IMR-90 (cell line): ENCODE data around the gene DMAC2. TPM values are rescaled to one million over a fixed set of nuclear protein-coding genes. Genes with fewer than 3 reads are reported as not detected.

Source experiments
- ATAC-seq: fragments of 200-7000 bp; cut with Tn5 transposase; 2 replicates; pipeline ENCODE4 v1.9.1; 2020; ENCODE audit warnings: low read depth, mild to moderate bottlenecking, moderate library complexity
- BruUV-seq: library from RNA; stranded (reverse); fragments of 400-500 nt; replicated peaks from 2 replicates; lab custom pipeline; 2021; lab: Mats Ljungman, UMichigan
- CTCF ChIA-PET: fragments of 300-600 bp; formaldehyde crosslinking; extraction: SDS; loops from one replicate; lab custom pipeline; 2021; ENCODE audit warnings: antibody characterized with exemption; lab: Yijun Ruan, JAX
- POLR2A ChIA-PET: fragments of 300-600 bp; sonication (Branson Sonifier 250); formaldehyde crosslinking; loops from one replicate; lab custom pipeline; 2022; ENCODE audit warnings: antibody characterized with exemption; ENCODE audit not compliant: unreplicated experiment; lab: Charles Lee
- DNase-seq: peaks from one replicate; pipeline ENCODE4 v3.0.0; 2013
- H2AFZ ChIP-seq: replicated peaks from 2 replicates; pipeline ENCODE3; 2013; ENCODE audit warnings: low read length, mild to moderate bottlenecking; ENCODE audit not compliant: poor library complexity
- H2AK5ac ChIP-seq: 2 replicates; pipeline ENCODE4 v1.6.1; 2013; ENCODE audit warnings: low read depth, low read length, inconsistent platforms
- H2AK9ac ChIP-seq: replicated peaks from 2 replicates; pipeline ENCODE3; 2013; ENCODE audit warnings: mild to moderate bottlenecking, low read depth, low read length, moderate library complexity; ENCODE audit not compliant: poor library complexity
- H2BK120ac ChIP-seq: 2 replicates; pipeline ENCODE4 v1.6.1; 2013; ENCODE audit warnings: low read depth, low read length, inconsistent platforms
- H2BK15ac ChIP-seq: 3 replicates; pipeline ENCODE4 v1.6.1; 2013; ENCODE audit warnings: low read depth, low read length, inconsistent platforms
- H2BK20ac ChIP-seq: 2 replicates; pipeline ENCODE4 v1.6.1; 2013; ENCODE audit warnings: low read depth, mild to moderate bottlenecking, inconsistent platforms, low read length, moderate library complexity
- H2BK5ac ChIP-seq: 2 replicates; pipeline ENCODE4 v1.6.1; 2013; ENCODE audit warnings: mild to moderate bottlenecking, low read depth, low read length, inconsistent platforms; ENCODE audit not compliant: poor library complexity, severe bottlenecking
- H3K14ac ChIP-seq: replicated peaks from 2 replicates; pipeline ENCODE4 v1.6.1; 2013; ENCODE audit warnings: low read depth, low read length, inconsistent platforms
- H3K18ac ChIP-seq: 2 replicates; pipeline ENCODE4 v1.6.1; 2013; ENCODE audit warnings: low read depth, low read length, control low read depth
- H3K23ac ChIP-seq: 2 replicates; pipeline ENCODE4 v1.6.1; 2013; ENCODE audit warnings: low read depth, low read length, inconsistent platforms
- H3K27ac ChIP-seq: 2 replicates; pipeline ENCODE4 v1.5.1; 2013; ENCODE audit warnings: mild to moderate bottlenecking, control low read depth, low read length; ENCODE audit not compliant: insufficient read depth
- H3K27me3 ChIP-seq: 2 replicates; pipeline ENCODE4 v1.6.1; 2013; ENCODE audit warnings: low read length; ENCODE audit not compliant: control insufficient read depth, insufficient read depth
- H3K36me3 ChIP-seq: 2 replicates; pipeline ENCODE4 v1.6.1; 2013; ENCODE audit warnings: low read length, mixed read lengths; ENCODE audit not compliant: control insufficient read depth, insufficient read depth
- H3K4ac ChIP-seq: 2 replicates; pipeline ENCODE4 v1.6.1; 2013; ENCODE audit warnings: low read depth, low read length, inconsistent platforms
- H3K4me1 ChIP-seq: 2 replicates; pipeline ENCODE4 v1.6.1; 2013; ENCODE audit warnings: low read length, mixed read lengths; ENCODE audit not compliant: control insufficient read depth, insufficient read depth
- H3K4me2 ChIP-seq: 2 replicates; pipeline ENCODE4 v1.6.1; 2013; ENCODE audit warnings: low read depth, mild to moderate bottlenecking, control low read depth, low read length, moderate library complexity
- H3K4me3 ChIP-seq: 2 replicates; pipeline ENCODE4 v1.5.1; 2013; ENCODE audit warnings: low read depth, mild to moderate bottlenecking, control low read depth, low read length, moderate library complexity; ENCODE audit not compliant: insufficient read depth
- H3K56ac ChIP-seq: 2 replicates; pipeline ENCODE4 v1.6.1; 2013; ENCODE audit warnings: low read length, inconsistent platforms; ENCODE audit not compliant: insufficient read depth; ENCODE audit errors: extremely low read depth
- H3K79me1 ChIP-seq, 2 experiments: 2 replicates each; pipeline ENCODE4 v1.6.1; 2013; ENCODE audit warnings: low read length in 2 of 2, inconsistent platforms in 1 of 2, low read depth in 1 of 2
- H3K9ac ChIP-seq: 2 replicates; pipeline ENCODE4 v1.6.1; 2013; ENCODE audit warnings: low read depth, low read length, control low read depth
- H3K9me1 ChIP-seq: 2 replicates; pipeline ENCODE4 v1.6.1; 2013; ENCODE audit warnings: low read length, inconsistent platforms; ENCODE audit not compliant: insufficient read depth
- H3K9me3 ChIP-seq: 2 replicates; pipeline ENCODE4 v1.6.1; 2013; ENCODE audit warnings: low read length; ENCODE audit not compliant: control insufficient read depth, insufficient read depth
- H4K20me1 ChIP-seq: 2 replicates; pipeline ENCODE4 v1.6.1; 2013; ENCODE audit warnings: low read length, inconsistent platforms; ENCODE audit not compliant: insufficient read depth
- H4K5ac ChIP-seq: 2 replicates; pipeline ENCODE4 v1.6.1; 2013; ENCODE audit warnings: mild to moderate bottlenecking, low read depth, low read length, control low read depth
- H4K8ac ChIP-seq, 2 experiments: 2 replicates each; pipeline ENCODE4 v1.6.1; 2013; ENCODE audit warnings: low read depth in 2 of 2, low read length in 2 of 2, control low read depth in 1 of 2, inconsistent platforms in 1 of 2
- H4K91ac ChIP-seq: 2 replicates; pipeline ENCODE4 v1.6.1; 2013; ENCODE audit warnings: low read depth, low read length, inconsistent platforms; ENCODE audit not compliant: insufficient read depth
- CHD1 ChIP-seq: IDR thresholded peaks from 2 replicates; pipeline ENCODE4 v1.6.1; 2012; ENCODE audit warnings: low read depth, low read length, improper control_type of control experiment
- CTCF ChIP-seq: conservative IDR thresholded peaks from 2 replicates; pipeline ENCODE4 v1.5.1; 2012; ENCODE audit warnings: mild to moderate bottlenecking, low read depth, low read length, improper control_type of control experiment
- FOS ChIP-seq: fragments of 150-350 bp; IDR thresholded peaks from 2 replicates; pipeline ENCODE4 v1.6.1; 2016; ENCODE audit warnings: low read depth, low read length
- MAZ ChIP-seq: IDR thresholded peaks from 2 replicates; pipeline ENCODE4 v1.6.1; 2012; ENCODE audit warnings: low read depth, mild to moderate bottlenecking, low read length, improper control_type of control experiment, moderate library complexity, borderline replicate concordance
- MXI1 ChIP-seq: IDR thresholded peaks from 2 replicates; pipeline ENCODE4 v1.6.1; 2012; ENCODE audit warnings: low read depth, mild to moderate bottlenecking, low read length, moderate library complexity, borderline replicate concordance
- POLR2A ChIP-seq: IDR thresholded peaks from 2 replicates; pipeline ENCODE4 v1.6.1; 2012; ENCODE audit warnings: mild to moderate bottlenecking, low read depth, low read length
- RCOR1 ChIP-seq: IDR thresholded peaks from 2 replicates; pipeline ENCODE4 v1.6.1; 2012; ENCODE audit warnings: mild to moderate bottlenecking, low read length, improper control_type of control experiment; ENCODE audit not compliant: insufficient replicate concordance
- RFX5 ChIP-seq: IDR thresholded peaks from 2 replicates; pipeline ENCODE4 v1.8.0; 2012; ENCODE audit warnings: low read depth, mild to moderate bottlenecking, low read length, moderate library complexity
- USF2 ChIP-seq: fragments of 150-350 bp; IDR thresholded peaks from 2 replicates; pipeline ENCODE4 v1.6.1; 2017; ENCODE audit warnings: mild to moderate bottlenecking, antibody characterized with exemption, low read length, low read depth
- WGBS, 2 experiments: methylation state at CpG; one replicate each; pipeline versions ENCODE4 v1.1.5 to v1.1.7; 2013; ENCODE audit warnings: missing lambda C conversion rate in 2 of 2; ENCODE audit not compliant: insufficient read length in 1 of 2; ENCODE audit errors: extremely low coverage in 2 of 2; 5-methylcytosine and 5-hydroxymethylcytosine counted together
- dilution Hi-C: fragments of 300-500 bp; cut with HindIII; formaldehyde crosslinking; loops from one replicate; pipeline ENCODE4 v1.14.3; 2018; ENCODE audit warnings: low sequenced_read_pairs; ENCODE audit not compliant: unreplicated experiment
- in situ Hi-C: fragments of 300-500 bp; cut with MboI; formaldehyde crosslinking; loops from 3 replicates; pipeline ENCODE4 v1.14.3; 2019; ENCODE audit warnings: low sequenced_read_pairs, inconsistent platforms, mixed read lengths
- intact Hi-C: fragments of 100-400 bp; cut with micrococcal nuclease; formaldehyde crosslinking; loops from 2 replicates; pipeline ENCODE4 v1.10.0; 2022
- polyA plus RNA-seq, 3 experiments: library from polyadenylated mRNA; depleted of rRNA; stranded (reverse); fragments of >200 nt; gene quantifications; 2 replicates each; pipeline ENCODE4 v1.2.3, GENCODE V29; 2012; ENCODE audit warnings: low replicate concordance in 1 of 3
- total RNA-seq: library from RNA; depleted of rRNA; stranded (reverse); fragments of >200 nt; gene quantifications from 2 replicates; pipeline ENCODE4 v1.2.3, GENCODE V29; 2012

The DMAC2 gene
- total and polyA plus RNA-seq, 2 of the 4 experiments (the other 2 are of a cell fraction) = 52.5 to 72.2 TPM

DNA sequence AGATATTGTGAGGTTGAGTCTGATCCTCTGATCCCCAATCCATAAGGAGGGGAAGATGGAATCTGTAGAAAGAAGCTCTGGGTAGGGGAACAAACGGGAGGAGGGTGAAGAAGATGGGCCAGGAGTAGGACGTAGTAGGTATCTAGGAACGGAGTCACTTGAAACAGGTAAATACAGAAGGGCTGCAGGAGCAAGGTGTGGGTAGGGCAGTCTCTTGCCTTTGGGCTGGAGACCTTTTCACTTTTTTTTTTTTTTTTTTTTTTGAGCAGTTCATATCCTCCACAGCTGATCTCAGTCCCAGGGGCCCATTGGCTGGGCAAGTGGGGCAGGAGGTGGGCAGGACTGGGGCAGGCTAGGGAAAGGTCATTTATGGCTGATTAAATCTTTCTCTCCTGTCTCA lies 40.6 kb downstream of the DMAC2 start:
- H3K9me1 ChIP-seq = peaks cover 12% of the 10 kb centered on the region; the same call in 1 of the 2 replicates
- dilution Hi-C loops (no loop called here), in situ Hi-C loops (no loop called here), intact Hi-C loops (loop anchor here (5.0 kb wide), 1 partner anchor 47 kb away; the partner anchor contains the start of gene TGFB1)
- DNase-seq = no peak
- H3K56ac ChIP-seq = no peak overlapping the region
- H4K91ac ChIP-seq = no peak overlapping the region
- peaks cover 18 to 37% of the 10 kb centered on the region in 2 experiments for H3K79me1 ChIP-seq
- no peak overlapping the region for H3K4me2 ChIP-seq
- ChIA-PET POLR2A (no interaction called here), CTCF (no interaction called here)
- no peak overlapping the region for H4K5ac ChIP-seq
- no peak overlapping the region for H2AFZ ChIP-seq
- no peak overlapping the region for H2BK5ac ChIP-seq
- no peaks in the 10 kb centered on the region for H3K9me3 ChIP-seq
- no peak overlapping the region for H2AK9ac ChIP-seq
- no peak for ATAC-seq
- H3K14ac ChIP-seq = no peak overlapping the region
- no peak overlapping the region for H3K23ac ChIP-seq
- WGBS, 2 experiments = no CpG with 5 or more reads among the region's 3 CpGs
- peaks cover 4% of the 10 kb centered on the region; the same call in 1 of the 2 replicates for H3K4me1 ChIP-seq
- no peak overlapping the region for H3K9ac ChIP-seq
- no peak overlapping the region for H2BK20ac ChIP-seq
- H3K36me3 ChIP-seq = 0 out of 2 replicates have a peak, but pooled peaks cover 5% of the 10 kb centered on the region
- no peak overlapping the region for H3K18ac ChIP-seq
- H2AK5ac ChIP-seq = no peak overlapping the region
- no peak overlapping the region for H2BK15ac ChIP-seq
- no peak overlapping the region for H4K8ac ChIP-seq
- no peak overlapping the region for H3K4me3 ChIP-seq
- H2BK120ac ChIP-seq = no peak overlapping the region
- TF ChIP-seq MAZ (no peak), FOS (no peak), RCOR1 (no peak), POLR2A (no peak), MXI1 (no peak), CHD1 (no peak), CTCF (no peak), RFX5 (no peak), USF2 (no peak)
- H3K27ac ChIP-seq = no peak overlapping the region
- no TSS peak for BruUV-seq
- no peak overlapping the region for H3K4ac ChIP-seq
- H4K20me1 ChIP-seq = no peaks in the 10 kb centered on the region
- no peaks in the 10 kb centered on the region for H3K27me3 ChIP-seq
